ENCODE results near the gene OGFOD3.

Gene OGFOD3

DNA sequence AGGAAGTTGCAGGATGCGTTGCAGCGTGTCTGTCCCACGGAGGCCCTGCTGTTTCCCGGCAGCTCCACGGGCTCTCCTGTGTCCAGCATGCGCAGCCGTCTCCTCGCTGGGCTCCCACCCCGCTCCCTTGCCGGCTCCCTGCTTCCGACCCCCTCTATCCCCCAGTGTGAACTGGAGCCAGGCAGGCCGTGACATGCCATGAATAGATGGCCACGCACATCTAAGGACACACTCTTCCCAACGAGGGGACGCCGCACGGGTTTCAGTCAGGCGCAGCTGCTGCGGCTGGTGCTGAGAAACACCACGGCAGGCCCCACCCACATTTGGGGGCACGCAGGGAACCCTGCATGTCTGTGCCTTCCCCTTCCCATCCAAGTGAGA, 9.5 kb downstream of the OGFOD3 start:
- TF ChIP-seq, protein P1, sequence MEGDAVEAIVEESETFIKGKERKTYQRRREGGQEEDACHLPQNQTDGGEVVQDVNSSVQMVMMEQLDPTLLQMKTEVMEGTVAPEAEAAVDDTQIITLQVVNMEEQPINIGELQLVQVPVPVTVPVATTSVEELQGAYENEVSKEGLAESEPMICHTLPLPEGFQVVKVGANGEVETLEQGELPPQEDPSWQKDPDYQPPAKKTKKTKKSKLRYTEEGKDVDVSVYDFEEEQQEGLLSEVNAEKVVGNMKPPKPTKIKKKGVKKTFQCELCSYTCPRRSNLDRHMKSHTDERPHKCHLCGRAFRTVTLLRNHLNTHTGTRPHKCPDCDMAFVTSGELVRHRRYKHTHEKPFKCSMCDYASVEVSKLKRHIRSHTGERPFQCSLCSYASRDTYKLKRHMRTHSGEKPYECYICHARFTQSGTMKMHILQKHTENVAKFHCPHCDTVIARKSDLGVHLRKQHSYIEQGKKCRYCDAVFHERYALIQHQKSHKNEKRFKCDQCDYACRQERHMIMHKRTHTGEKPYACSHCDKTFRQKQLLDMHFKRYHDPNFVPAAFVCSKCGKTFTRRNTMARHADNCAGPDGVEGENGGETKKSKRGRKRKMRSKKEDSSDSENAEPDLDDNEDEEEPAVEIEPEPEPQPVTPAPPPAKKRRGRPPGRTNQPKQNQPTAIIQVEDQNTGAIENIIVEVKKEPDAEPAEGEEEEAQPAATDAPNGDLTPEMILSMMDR (IDR thresholded peaks at IDR 0.05; ENCODE audit: control extremely low read depth, extremely low read depth, low read depth, missing control alignments): no peak
- ChIA-PET CTCF (interaction anchor here (1.4 to 2.8 kb wide), 5 partner anchors 19 to 144 kb away, joined by 3 to 13 read pairs (median 4); no protein-coding TSS in a partner anchor), POLR2A (interaction anchor here (0.7 kb wide), 1 partner anchor 9 kb away, joined by 3 read pairs; the partner anchor contains the start of gene HEXD)

DNA sequence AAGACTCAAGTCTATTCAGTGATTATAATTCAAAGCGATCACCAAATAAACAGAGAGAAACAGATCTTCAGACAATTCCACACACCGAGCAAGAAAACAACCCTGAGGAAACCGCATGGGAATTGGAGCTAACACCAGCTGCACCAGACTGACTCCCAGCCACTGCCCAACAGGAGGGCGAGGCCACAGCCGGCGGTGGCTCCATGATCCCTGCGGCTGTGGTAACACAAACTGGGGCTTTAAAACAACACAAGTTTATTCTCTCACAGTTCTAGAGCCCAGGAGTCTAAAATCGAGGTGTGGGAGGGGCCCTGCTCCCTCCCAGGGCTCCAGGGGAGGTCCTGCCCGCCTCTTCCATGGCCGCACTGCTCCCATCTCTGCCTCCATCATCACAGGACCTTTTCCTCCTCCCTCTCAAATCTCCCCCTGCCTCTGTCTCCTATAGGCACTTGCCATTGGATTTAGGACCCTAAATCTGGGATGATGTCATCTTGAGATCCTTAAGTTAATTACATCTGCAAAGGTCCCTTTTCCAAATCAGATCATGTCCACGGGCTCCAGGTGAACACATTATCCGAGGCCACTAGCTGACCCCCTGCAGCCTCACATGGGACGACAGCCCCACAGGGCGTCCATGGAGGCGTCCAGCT, 10.0 kb downstream of the OGFOD3 start:
- TF ChIP-seq, protein P1 (IDR thresholded peaks at IDR 0.05; ENCODE audit: control extremely low read depth, extremely low read depth, low read depth, missing control alignments): no peak
- ChIA-PET POLR2A (interaction anchor here (0.7 kb wide), 1 partner anchor 9 kb away, joined by 3 read pairs; the partner anchor contains the start of gene HEXD), CTCF (interaction anchor here (0.8 to 2.8 kb wide), 5 partner anchors 9 to 58 kb away, joined by 3 to 13 read pairs (median 5); no protein-coding TSS in a partner anchor)
- no peak for DNase-seq (ENCODE audit: extremely low spot score)

More for the DNA sequence above, 9.5 kb downstream of the OGFOD3 start:
- no peak for DNase-seq (ENCODE audit: extremely low spot score)

DNA sequence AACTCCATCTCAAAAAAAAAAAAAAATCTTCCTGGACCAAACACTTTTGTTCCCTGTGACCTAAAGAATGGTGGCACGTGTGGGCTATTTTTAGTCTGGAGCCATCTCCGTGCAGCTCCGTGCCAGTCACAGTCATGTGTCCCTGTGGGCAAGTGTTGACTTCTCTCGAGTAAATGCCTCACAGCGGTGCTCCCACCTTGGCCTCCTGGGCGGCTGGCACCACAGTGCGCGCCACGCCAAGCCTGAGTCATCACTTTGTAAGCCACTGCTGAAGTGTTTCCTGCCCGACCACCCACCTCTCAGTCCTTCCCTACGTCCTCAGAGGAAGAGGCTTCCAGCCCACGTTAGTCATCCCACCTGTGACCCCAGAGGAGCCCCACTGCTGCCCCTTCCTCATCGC, 11.1 kb downstream of the OGFOD3 start:
- DNase-seq (ENCODE audit: extremely low spot score): no peak
- POLR2A ChIA-PET: no interaction called here
- CTCF ChIA-PET: interaction anchor here (1.2 to 1.6 kb wide), 2 partner anchors 10 to 17 kb away, joined by 3 to 6 read pairs; no protein-coding TSS in a partner anchor
- TF ChIP-seq, protein P1 (IDR thresholded peaks at IDR 0.05; ENCODE audit: control extremely low read depth, extremely low read depth, low read depth, missing control alignments): no peak

DNA sequence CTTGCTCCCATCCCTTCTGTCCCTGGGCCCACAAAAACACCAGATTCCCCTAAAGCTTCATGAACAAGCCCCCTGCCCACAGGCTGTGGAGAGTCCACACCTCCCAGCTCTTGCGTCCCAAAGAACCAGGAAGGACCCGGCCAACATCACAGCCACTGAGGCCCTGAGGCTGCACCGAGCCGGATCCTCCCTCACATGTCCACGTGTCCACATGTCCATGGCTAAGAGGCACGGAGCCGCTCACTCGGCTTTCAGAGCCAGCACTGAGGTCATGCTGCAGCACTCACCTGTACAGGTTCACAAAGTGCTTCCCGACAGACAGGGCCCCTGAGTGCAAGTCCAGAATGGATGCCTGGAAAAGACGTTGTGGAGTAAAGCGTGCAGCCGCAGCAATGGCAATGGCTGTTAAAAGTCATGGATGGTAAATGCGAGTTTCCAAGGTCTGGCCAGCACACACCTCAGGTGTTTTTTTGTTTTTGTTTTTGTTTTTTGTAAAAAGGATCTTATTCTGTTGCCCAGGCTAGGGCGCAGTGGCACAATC, 12.2 kb downstream of the OGFOD3 start:
- ChIA-PET CTCF (interaction anchor here (1.4 to 1.5 kb wide), 3 partner anchors 8 to 55 kb away, joined by 3 to 5 read pairs (median 3); no protein-coding TSS in a partner anchor), POLR2A (no interaction called here)
- no peak for DNase-seq (ENCODE audit: extremely low spot score)
- TF ChIP-seq, protein P1 (IDR thresholded peaks at IDR 0.05; ENCODE audit: control extremely low read depth, extremely low read depth, low read depth, missing control alignments): no peak

DNA sequence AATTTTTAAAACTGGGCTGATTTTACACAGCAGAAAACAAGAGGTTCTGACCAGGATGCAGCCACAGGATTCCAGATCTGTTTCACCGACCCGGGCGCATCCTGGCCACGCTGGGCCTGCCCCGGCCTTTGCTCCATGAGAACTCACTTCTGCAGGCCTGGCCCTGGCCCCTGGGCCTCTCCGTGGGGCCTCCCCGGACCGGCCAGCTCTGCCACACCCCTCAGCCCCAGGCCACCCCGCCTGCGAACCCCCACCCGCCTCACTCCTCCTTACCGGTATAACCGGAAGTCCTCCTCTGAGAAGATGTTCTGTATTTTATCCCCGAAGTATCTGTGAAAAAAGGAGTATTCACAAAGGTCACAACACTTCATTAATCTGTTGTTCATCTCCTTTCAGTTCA, 13.3 kb downstream of the OGFOD3 start:
- ChIA-PET POLR2A (no interaction called here), CTCF (interaction anchor here (1.4 to 1.5 kb wide), 3 partner anchors 9 to 54 kb away, joined by 3 to 5 read pairs (median 3); no protein-coding TSS in a partner anchor)
- no peak for DNase-seq (ENCODE audit: extremely low spot score)
- TF ChIP-seq, protein P1 (IDR thresholded peaks at IDR 0.05; ENCODE audit: control extremely low read depth, extremely low read depth, low read depth, missing control alignments): no peak

DNA sequence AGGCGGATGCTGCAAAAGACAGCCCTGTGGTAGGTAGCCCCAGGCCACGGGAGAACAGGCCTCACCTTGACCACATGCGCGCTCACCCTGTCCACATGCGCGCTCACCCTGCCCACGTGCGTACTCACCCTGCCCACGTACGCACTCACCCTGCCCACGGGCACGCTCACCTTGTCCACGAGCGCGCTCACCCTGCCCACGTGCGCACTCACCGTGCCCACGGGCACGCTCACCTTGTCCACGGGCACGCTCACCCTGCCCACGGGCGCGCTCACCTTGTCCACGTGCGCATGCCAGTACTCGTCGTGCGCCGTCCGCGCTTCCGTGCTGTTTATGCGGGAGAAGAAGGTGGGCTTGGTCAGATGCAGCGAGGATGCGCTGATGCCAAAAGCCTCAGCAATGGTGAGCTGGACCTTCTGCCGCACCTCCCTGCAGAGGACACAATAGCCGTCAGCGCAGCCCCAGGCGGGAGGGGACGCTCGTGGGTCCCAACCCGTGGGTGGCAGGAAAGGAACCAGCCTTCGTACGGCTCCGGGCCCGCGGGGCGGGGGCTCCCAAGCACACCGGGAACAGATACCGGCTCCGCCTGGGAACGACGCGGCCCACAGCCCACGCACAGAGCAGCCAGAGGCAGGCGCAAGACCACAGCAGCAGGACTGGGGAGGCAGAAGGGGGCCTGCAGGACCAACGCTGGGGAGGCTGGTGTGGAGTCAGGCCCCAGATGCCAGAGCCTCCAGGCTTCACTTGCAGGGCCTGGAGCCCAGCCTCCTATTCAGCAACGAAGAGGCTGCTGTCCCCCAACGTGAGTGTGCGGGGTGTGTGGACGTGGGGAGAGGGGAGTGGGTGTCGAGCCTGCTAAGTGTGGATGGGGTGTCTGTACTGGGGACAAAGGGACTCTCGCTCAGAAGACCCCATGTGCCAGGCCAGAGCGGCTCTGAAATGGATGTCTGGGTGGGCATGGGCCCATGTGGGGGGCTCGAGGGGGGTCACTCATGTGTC, 14.4 kb downstream of the OGFOD3 start:
- TF ChIP-seq, protein P1 (IDR thresholded peaks at IDR 0.05; ENCODE audit: control extremely low read depth, extremely low read depth, low read depth, missing control alignments): no peak
- DNase-seq (ENCODE audit: extremely low spot score): no peak
- ChIA-PET POLR2A (no interaction called here), CTCF (no interaction called here)
